ENCODE data around the gene SNPH.

The SNPH gene

DNA sequence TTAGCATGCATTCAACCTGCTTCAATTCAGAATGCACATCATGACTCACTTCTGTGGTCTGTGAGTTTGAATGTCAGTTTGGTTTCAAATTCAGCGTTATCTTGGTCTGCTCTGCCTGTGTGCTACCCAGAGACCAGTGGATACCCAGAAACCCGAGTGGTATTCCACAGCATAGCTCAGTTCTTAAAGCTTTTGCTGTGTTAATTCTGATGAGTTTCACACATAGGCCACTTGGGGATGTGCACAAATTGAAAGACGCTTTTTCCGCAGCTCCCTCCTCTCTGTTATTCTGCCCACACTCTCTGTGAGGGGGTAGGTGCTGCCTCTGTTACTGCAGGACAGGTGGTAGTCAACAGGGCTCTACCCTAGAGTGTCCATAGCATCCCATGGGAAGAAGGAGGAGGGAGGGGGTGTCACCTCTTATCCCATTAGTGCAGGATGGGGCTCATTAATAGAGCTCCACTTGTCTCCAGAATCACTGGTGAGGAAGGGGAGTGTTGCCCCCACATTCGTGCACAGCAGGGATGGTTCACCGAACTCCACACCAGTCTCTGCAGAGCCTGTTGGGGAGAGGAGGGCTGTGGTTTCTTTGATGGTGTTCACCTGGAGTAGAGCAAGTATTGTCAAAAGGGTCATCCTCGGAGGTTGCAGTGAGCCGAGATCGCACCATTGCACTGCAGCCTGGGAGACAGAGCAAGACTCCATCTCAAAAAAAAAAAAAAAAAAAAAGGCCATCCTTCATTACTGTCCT, 92.0 kb downstream of the SNPH start:
- peaks cover 14% of the 10 kb centered on the region for H3K4me1 Mint-ChIP-seq (ENCODE audit: low read depth)
- H3K9me3 Mint-ChIP-seq, result peaks cover 20% of the 10 kb centered on the region
- H3K4me3 Mint-ChIP-seq, result no peak overlapping the region
- H3K36me3 Mint-ChIP-seq (ENCODE audit: low read depth), result peaks cover 99% of the 10 kb centered on the region
- no peak overlapping the region for H3K27ac Mint-ChIP-seq
- intact Hi-C loops (cut with micrococcal nuclease), result no loop called here
- H3K27me3 Mint-ChIP-seq, result no peaks in the 10 kb centered on the region
